Stimulated activated CD4-positive, alpha-beta T cell treated with anti-CD3 and anti-CD28 coated beads, Interleukin-15, amount 100 ng/mL, for 48 hours (primary cell): ENCODE results near the gene APOD.
"Not testable (repeated sequence)": the region's sequence is repeated elsewhere in the genome, so short reads cannot be mapped to it uniquely, and the experiment has no call there.

Source experiments
- DNase-seq, 2 donors: peaks; one replicate each; pipeline ENCODE4 v3.0.0-alpha.2; 2020; ENCODE audit warnings: low read depth in 2 of 2

Gene APOD

GRCh38 chr3:195583831-195584542, at the start of gene APOD:
Gene APOD, minus strand, starts transcription at chr3:195583940. Its CDS starts 4,479 bp downstream, at chr3:195579461.
- DNase-seq: no peak

GRCh38 chr3:195633351-195633750, 49.6 kb upstream of the APOD start:
- not testable (repeated sequence) for DNase-seq

GRCh38 chr3:195632501-195633185, 48.9 kb upstream of the APOD start:
- not testable (repeated sequence) for DNase-seq

GRCh38 chr3:195632046-195632445, 48.3 kb upstream of the APOD start:
- DNase-seq: not testable (repeated sequence)

GRCh38 chr3:195630938-195631495, 47.3 kb upstream of the APOD start:
- not testable (repeated sequence) for DNase-seq

GRCh38 chr3:195630086-195630917, 46.6 kb upstream of the APOD start:
- DNase-seq: not testable (repeated sequence)

GRCh38 chr3:195629682-195630081, 45.9 kb upstream of the APOD start:
- DNase-seq: not testable (repeated sequence)

- not testable (repeated sequence) for DNase-seq
These were observed 44.7 kb upstream of the APOD start for GRCh38 chr3:195628386-195628920.

GRCh38 chr3:195627515-195628385, 44.0 kb upstream of the APOD start:
- DNase-seq: not testable (repeated sequence)

- not testable (repeated sequence) for DNase-seq
These were observed 41.1 kb upstream of the APOD start for GRCh38 chr3:195624603-195625560.

- DNase-seq: not testable (repeated sequence)
These were observed 40.4 kb upstream of the APOD start for GRCh38 chr3:195624171-195624570.

- DNase-seq: not testable (repeated sequence)
These were observed 39.7 kb upstream of the APOD start for GRCh38 chr3:195623217-195623965.

- not testable (repeated sequence) for DNase-seq
These were observed 38.9 kb upstream of the APOD start for GRCh38 chr3:195622523-195623170.

- not testable (repeated sequence) for DNase-seq
These were observed 38.3 kb upstream of the APOD start for GRCh38 chr3:195622012-195622411.

- DNase-seq: not testable (repeated sequence)
These were observed 37.4 kb upstream of the APOD start for GRCh38 chr3:195621095-195621494.

- not testable (repeated sequence) for DNase-seq
These were observed 36.7 kb upstream of the APOD start for GRCh38 chr3:195620476-195620875.

- DNase-seq: not testable (repeated sequence)
These were observed 36.0 kb upstream of the APOD start for GRCh38 chr3:195619591-195620369.
